Right lobe of liver (tissue), 6 donors: ENCODE data around the gene AFG1L. TPM values are rescaled to one million over a fixed set of nuclear protein-coding genes. Genes with fewer than 3 reads are reported as not detected.
"Not testable (repeated sequence)": the region's sequence is repeated elsewhere in the genome, so short reads cannot be mapped to it uniquely, and the experiment has no call there.

Experiments used
- ATAC-seq, 4 donors: fragments of 200-7000 bp; cut with Tn5 transposase; one replicate each; pipeline ENCODE4 v1.9.1; 2020; ENCODE audit warnings: mild to moderate bottlenecking in 4 of 4, moderate library complexity in 4 of 4
- DNase-seq, 3 donors: peaks; one replicate each; pipeline ENCODE4 v3.0.0-alpha.2; 2020
- H3K27ac ChIP-seq, 3 donors: fragments of 200-600 bp; one replicate each; pipeline ENCODE4 v1.8.0; 2022
- H3K27me3 ChIP-seq, 2 donors: fragments of 200-600 bp; one replicate each; pipeline ENCODE4 v1.8.0; 2022
- H3K36me3 ChIP-seq, 4 donors: fragments of 200-600 bp; sonication (generic) in 1 of 4; one replicate each; pipeline versions ENCODE4 v1.5.1 to v1.8.0; 2017 to 2022; ENCODE audit warnings: control low read depth in 1 of 4
- H3K4me1 ChIP-seq, 4 donors: fragments of 200-600 bp; sonication (generic) in 1 of 4; one replicate each; pipeline versions ENCODE4 v1.5.1 to v1.8.0; 2017 to 2022; ENCODE audit warnings: control low read depth in 1 of 4
- H3K4me3 ChIP-seq, 3 donors: fragments of 200-600 bp; one replicate each; pipeline ENCODE4 v1.8.0; 2022
- H3K9me3 ChIP-seq, 4 donors: fragments of 200-600 bp; sonication (generic) in 1 of 4; one replicate each; pipeline versions ENCODE4 v1.5.1 to v1.8.0; 2017 to 2022; ENCODE audit warnings: control low read depth in 1 of 4
- POLR2A ChIP-seq: fragments of 450-650 bp; IDR thresholded peaks from one replicate; pipeline ENCODE4 v1.6.1; 2017; ENCODE audit warnings: antibody characterized with exemption, mild to moderate bottlenecking
- WGBS: methylation state at CpG from one replicate; pipeline ENCODE4 v1.1.6; 2018; ENCODE audit warnings: low coverage, low lambda C conversion rate; ENCODE audit not compliant: insufficient coverage; ENCODE audit errors: missing lambda C conversion rate; 5-methylcytosine and 5-hydroxymethylcytosine counted together
- intact Hi-C, 2 donors: fragments of 100-400 bp; cut with DNase I; formaldehyde crosslinking; loops; one replicate each; pipeline versions ENCODE4 v1.11.2 to v1.14.1; 2022
- total RNA-seq, 6 experiments: library from RNA; depleted of rRNA in 2 of 6; stranded (reverse); fragments of >200 nt in 2 of 6; fragmentation: NEBNext Ultra II Directional in 3 of 6; extraction: Animal tissue kit (Norgen Biotek cat#: 25700) in 3 of 6; gene quantifications; one replicate each; pipeline versions ENCODE4 v1.1.0 to v1.2.4, GENCODE V29; 2016 to 2023
- TF ChIP-seq, protein P1 (sequence below), 4 donors: fragments of 200-600 bp in 3 of 4; fragments of 450-650 bp in 1 of 4; IDR thresholded peaks; one replicate each; pipeline versions ENCODE4 v1.5.1 to v1.8.0; 2016 to 2022; ENCODE audit warnings: antibody characterized with exemption in 4 of 4, mild to moderate bottlenecking in 2 of 4
- donor health status: DM: no; HTN: yes; CAD: no.
- donor health status: DM: no; HTN: no; CAD: no.
- donor health status: DM: no; HTN: no; CAD: no.
- donor health status: DM: no; HTN: yes; CAD: no.
- donor health status: DM: no; HTN: yes; CAD: no.

AFG1L gene
- total RNA-seq, 6 experiments from 2014 or later, result 1.5 to 5.6 (median 4.6) TPM

DNA sequence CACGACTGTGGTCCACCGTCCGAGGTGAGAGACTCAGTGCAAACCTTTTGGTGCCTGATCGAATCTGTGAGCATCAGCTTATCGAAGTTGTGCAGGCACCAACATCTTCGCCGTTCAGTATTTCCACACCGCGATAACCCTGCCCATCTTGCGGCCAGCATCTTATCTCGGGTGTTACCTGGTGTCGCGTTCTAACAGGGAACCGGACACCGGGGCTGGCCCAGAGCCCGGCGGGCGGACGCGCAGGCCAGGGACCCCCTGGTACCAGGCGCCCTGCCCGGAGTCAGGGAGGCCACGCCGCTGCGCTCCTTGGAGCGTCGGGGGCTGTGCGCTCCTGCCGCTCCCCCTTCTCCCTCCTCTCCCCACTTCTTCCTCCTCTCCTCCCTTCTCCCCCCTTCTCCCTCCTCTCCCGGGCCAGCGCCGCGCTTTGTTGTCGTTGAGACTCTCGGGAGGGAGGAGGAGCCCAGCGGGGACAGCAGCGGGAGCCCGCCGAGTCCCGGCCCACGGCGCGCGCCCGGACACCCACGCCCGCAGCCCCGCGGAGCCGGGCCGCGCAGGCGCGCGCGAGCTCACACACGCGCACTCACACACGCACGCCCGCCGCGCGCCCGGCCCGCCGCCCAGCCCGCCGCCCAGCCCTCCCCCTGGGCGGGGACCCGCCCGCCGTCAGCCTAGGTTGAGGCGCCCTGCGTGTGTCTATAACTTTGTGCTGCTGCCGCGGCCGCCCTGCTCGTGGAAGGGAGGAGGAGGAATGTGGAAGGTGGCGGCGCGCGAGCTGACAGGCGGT is 264.4 kb downstream of the AFG1L start:
- no peaks in the 10 kb centered on the region for H3K9me3 ChIP-seq
- peaks cover 0 to 49% (median 16%) of the 10 kb centered on the region in 4 donors for H3K4me1 ChIP-seq
- WGBS, result under 1% methylated on average over 22 of the region's 84 CpGs
- intact Hi-C loops, result loop anchor here in 1 of 2 donors (10.0 kb wide), 1 partner anchor 206 kb away; no protein-coding TSS in a partner anchor
- DNase-seq, result peak; percentile 95 to 97 (median 96)
- ATAC-seq, result peak; percentile 38 to 61 (median 53)
- peak overlapping the region; percentile 98 to 99 (median 99) for H3K27ac ChIP-seq
- TF ChIP-seq, protein P1, sequence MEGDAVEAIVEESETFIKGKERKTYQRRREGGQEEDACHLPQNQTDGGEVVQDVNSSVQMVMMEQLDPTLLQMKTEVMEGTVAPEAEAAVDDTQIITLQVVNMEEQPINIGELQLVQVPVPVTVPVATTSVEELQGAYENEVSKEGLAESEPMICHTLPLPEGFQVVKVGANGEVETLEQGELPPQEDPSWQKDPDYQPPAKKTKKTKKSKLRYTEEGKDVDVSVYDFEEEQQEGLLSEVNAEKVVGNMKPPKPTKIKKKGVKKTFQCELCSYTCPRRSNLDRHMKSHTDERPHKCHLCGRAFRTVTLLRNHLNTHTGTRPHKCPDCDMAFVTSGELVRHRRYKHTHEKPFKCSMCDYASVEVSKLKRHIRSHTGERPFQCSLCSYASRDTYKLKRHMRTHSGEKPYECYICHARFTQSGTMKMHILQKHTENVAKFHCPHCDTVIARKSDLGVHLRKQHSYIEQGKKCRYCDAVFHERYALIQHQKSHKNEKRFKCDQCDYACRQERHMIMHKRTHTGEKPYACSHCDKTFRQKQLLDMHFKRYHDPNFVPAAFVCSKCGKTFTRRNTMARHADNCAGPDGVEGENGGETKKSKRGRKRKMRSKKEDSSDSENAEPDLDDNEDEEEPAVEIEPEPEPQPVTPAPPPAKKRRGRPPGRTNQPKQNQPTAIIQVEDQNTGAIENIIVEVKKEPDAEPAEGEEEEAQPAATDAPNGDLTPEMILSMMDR (IDR thresholded peaks at IDR 0.05), result no peak
- TF ChIP-seq POLR2A, result peak; percentile 91
- H3K4me3 ChIP-seq, result peak overlapping the region; percentile 90 to 93 (median 92)
- H3K27me3 ChIP-seq, result no peaks in the 10 kb centered on the region
- H3K36me3 ChIP-seq, result no peaks in the 10 kb centered on the region

DNA sequence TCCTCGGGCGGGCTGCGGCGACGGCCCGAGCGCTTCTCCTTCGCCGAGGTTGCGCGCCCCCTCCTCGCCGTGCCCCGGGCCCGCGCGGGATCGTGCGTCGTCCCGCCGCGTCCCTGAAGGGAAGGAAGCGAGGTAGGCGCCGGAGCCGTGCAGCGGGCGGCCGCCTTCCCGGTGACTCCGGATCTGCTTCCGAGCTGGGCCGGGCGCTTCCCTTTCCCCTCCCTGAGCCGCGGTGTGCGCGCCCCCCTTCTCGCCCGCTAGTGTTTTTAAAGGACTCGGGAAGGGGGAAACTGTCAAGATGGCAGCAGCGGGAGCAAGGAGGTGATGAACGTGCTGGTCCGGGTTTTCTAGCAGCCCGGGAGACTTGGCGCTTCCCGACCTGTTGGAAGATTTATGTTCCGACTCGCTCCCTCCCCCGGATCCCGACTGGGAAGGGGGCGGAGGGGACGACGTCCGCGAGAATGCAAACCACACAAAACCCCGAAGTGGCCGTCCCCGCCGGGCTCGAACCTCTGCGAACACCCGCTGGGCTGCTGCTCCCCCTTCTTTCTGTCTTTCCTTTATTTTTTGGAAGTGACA is 265.1 kb downstream of the AFG1L start:
- H3K27me3 ChIP-seq, result no peaks in the 10 kb centered on the region
- peak overlapping the region; percentile 90 to 93 (median 92) for H3K4me3 ChIP-seq
- peaks cover 0 to 51% (median 18%) of the 10 kb centered on the region in 4 donors for H3K4me1 ChIP-seq
- WGBS, result under 1% methylated on average over 27 of the region's 64 CpGs
- peak overlapping the region; percentile 91 to 99 (median 98) for H3K27ac ChIP-seq
- intact Hi-C loops, result loop anchor here in 1 of 2 donors (10.0 kb wide), 2 partner anchors 95 to 205 kb away; no protein-coding TSS in a partner anchor
- ATAC-seq (peak in 3 of 4 donors; percentile 0 to 2 (median 1)), DNase-seq (peak in 1 of 3 donors; percentile 67)
- TF ChIP-seq POLR2A, result no peak
- H3K36me3 ChIP-seq, result peaks cover 0 to 2% (median 0%) of the 10 kb centered on the region in 4 donors
- H3K9me3 ChIP-seq, result no peaks in the 10 kb centered on the region

DNA sequence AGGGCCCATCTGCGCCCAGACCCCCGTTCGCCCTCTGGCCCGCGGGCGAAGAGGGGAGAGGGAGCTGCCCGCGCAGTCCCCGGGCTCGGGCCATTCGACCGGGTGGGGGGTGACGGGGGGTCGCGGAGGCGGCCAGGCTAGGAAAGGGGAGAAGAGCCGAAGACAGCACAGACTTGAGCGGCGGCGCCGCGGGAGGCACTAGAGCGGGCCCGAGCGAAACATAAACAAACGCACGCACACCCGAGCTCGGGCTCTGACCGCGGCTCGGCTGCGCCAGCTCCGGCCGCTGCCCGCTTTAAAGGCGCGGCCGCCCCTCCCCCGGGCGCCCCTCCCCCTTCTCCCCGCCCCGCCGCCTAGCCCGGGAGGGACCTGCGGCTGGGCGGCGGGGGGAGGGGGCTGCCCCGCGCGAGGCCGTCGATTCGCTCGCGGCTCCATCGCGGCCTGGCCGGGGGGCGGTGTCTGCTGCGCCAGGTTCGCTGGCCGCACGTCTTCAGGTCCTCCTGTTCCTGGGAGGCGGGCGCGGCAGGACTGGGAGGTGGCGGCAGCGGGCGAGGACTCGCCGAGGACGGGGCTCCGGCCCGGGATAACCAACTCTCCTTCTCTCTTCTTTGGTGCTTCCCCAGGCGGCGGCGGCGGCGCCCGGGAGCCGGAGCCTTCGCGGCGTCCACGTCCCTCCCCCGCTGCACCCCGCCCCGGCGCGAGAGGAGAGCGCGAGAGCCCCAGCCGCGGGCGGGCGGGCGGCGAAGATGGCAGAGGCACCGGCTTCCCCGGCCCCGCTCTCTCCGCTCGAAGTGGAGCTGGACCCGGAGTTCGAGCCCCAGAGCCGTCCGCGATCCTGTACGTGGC is 265.8 kb downstream of the AFG1L start, which contains the start of gene FOXO3:
FOXO3 (plus strand) TSS at position 455 of the 846 bp plus-strand sequence; CDS start at position 747, 292 bp downstream.
- whole genome bisulfite sequencing, result 0% methylated on average over 5 of the region's 110 CpGs

DNA sequence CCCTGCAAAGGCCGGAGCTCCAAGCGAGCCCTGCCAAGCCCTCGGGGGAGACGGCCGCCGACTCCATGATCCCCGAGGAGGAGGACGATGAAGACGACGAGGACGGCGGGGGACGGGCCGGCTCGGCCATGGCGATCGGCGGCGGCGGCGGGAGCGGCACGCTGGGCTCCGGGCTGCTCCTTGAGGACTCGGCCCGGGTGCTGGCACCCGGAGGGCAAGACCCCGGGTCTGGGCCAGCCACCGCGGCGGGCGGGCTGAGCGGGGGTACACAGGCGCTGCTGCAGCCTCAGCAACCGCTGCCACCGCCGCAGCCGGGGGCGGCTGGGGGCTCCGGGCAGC is 266.4 kb downstream of the AFG1L start:
- Histone ChIP-seq H3K4me1 (peaks cover 0 to 51% (median 16%) of the 10 kb centered on the region in 4 donors), H3K4me3 (peak overlapping the region; percentile 90 to 93 (median 92)), H3K27ac (peak overlapping the region; percentile 87 to 99 (median 98))
- not testable (repeated sequence) for H3K27me3 ChIP-seq, H3K9me3 ChIP-seq, H3K36me3 ChIP-seq, ATAC-seq
- intact Hi-C loops, result loop anchor here in 1 of 2 donors (10.0 kb wide), 1 partner anchor 94 kb away; no protein-coding TSS in a partner anchor
- no CpG with 5 or more reads among the region's 40 CpGs for WGBS
- peak in 1 of 3 donors; percentile 31 for DNase-seq

More for the DNA sequence above, 265.8 kb downstream of the AFG1L start, which contains the start of gene FOXO3:
- H3K27ac ChIP-seq, result peak within 1 kb of the TSS; percentile 91 to 99 (median 98)
- peaks cover 0 to 51% (median 17%) of the 10 kb centered on the region in 4 donors for H3K4me1 ChIP-seq
- intact Hi-C loops, result loop anchor here in 1 of 2 donors (10.0 kb wide), 1 partner anchor 94 kb away; no protein-coding TSS in a partner anchor
- no peaks in the 10 kb centered on the region for H3K27me3 ChIP-seq
- H3K4me3 ChIP-seq, result peak within 1 kb of the TSS; percentile 90 to 93 (median 92)
- ATAC-seq (peak; percentile 50 to 68 (median 59)), DNase-seq (peak; percentile 96 to 97 (median 97))
- peaks cover 0 to 5% (median 0%) of the 10 kb centered on the region in 4 donors for H3K36me3 ChIP-seq
- H3K9me3 ChIP-seq, result no peaks in the 10 kb centered on the region
- TF ChIP-seq POLR2A, result peak; percentile 92
- TF ChIP-seq, protein P1 (IDR thresholded peaks at IDR 0.05), result peak in 1 of 4 donors; percentile 7
